GM12878 (cell line): Measurements from ENCODE around the gene ALG12. TPM values are rescaled to one million over a fixed set of nuclear protein-coding genes. Genes with fewer than 3 reads are reported as not detected.

Experiments
- BCL3 ChIP-seq: IDR thresholded peaks from 2 replicates; pipeline ENCODE4 v1.6.1; 2011; ENCODE audit warnings: borderline replicate concordance, low read depth, mild to moderate bottlenecking, moderate library complexity, low read length; ENCODE audit not compliant: insufficient read depth, poor library complexity, severe bottlenecking
- E2F8 ChIP-seq: fragments of 450-650 bp; IDR thresholded peaks from 2 replicates; pipeline ENCODE4 v1.6.1; 2018; ENCODE audit warnings: mild to moderate bottlenecking, low read depth, moderate library complexity; ENCODE audit not compliant: partially characterized antibody
- EGR1 ChIP-seq, 2 experiments: IDR thresholded peaks; 1 replicate in 1 of 2; 2 replicates in 1 of 2; pipeline ENCODE4 v1.6.1; 2011 to 2012; ENCODE audit warnings: low read depth in 2 of 2, low read length in 2 of 2, borderline replicate concordance in 1 of 2, mild to moderate bottlenecking in 1 of 2, moderate library complexity in 1 of 2
- FOXK2 ChIP-seq: fragments of 450-650 bp; IDR thresholded peaks from 2 replicates; pipeline ENCODE4 v1.6.1; 2017; ENCODE audit warnings: mild to moderate bottlenecking, moderate library complexity
- KAT2A ChIP-seq: conservative IDR thresholded peaks from 2 replicates; pipeline ENCODE4 v1.6.1; 2011; ENCODE audit warnings: low read depth, low read length; ENCODE audit not compliant: control insufficient read depth
- MXI1 ChIP-seq: fragments of 150-350 bp; IDR thresholded peaks from 2 replicates; pipeline ENCODE4 v1.6.1; 2011; ENCODE audit warnings: low read depth, mild to moderate bottlenecking, inconsistent platforms, low read length, improper control_type of control experiment
- NFIC ChIP-seq: IDR thresholded peaks from 2 replicates; pipeline ENCODE4 v1.6.1; 2012; ENCODE audit warnings: low read depth, mild to moderate bottlenecking, inconsistent platforms, low read length, moderate library complexity
- NFXL1 ChIP-seq: fragments of 450-650 bp; IDR thresholded peaks from 2 replicates; pipeline ENCODE4 v1.6.1; 2017; ENCODE audit warnings: antibody characterized with exemption, mild to moderate bottlenecking, borderline replicate concordance
- PKNOX1 ChIP-seq: fragments of 450-650 bp; IDR thresholded peaks from 2 replicates; pipeline ENCODE4 v1.6.1; 2016; ENCODE audit warnings: mild to moderate bottlenecking
- POLR2A ChIP-seq: IDR thresholded peaks from 2 replicates; pipeline ENCODE4 v1.6.1; 2011; ENCODE audit warnings: low read depth, mild to moderate bottlenecking, low read length
- POLR2AphosphoS2 ChIP-seq: IDR thresholded peaks from 2 replicates; pipeline ENCODE4 v1.6.1; 2011; ENCODE audit warnings: low read depth, mild to moderate bottlenecking, low read length, improper control_type of control experiment, moderate library complexity
- POLR2AphosphoS5 ChIP-seq: IDR thresholded peaks from 2 replicates; pipeline ENCODE4 v1.6.1; 2011; ENCODE audit warnings: mild to moderate bottlenecking, low read length, inconsistent platforms
- PRDM15 ChIP-seq: fragments of 450-650 bp; formaldehyde crosslinking; IDR thresholded peaks from 2 replicates; pipeline ENCODE4 v1.4.0; 2020; ENCODE audit warnings: mild to moderate bottlenecking, moderate library complexity
- RB1 ChIP-seq: fragments of 450-650 bp; formaldehyde crosslinking; IDR thresholded peaks from 2 replicates; pipeline ENCODE4 v1.6.1; 2017; ENCODE audit warnings: mild to moderate bottlenecking, borderline replicate concordance
- RFX5 ChIP-seq: IDR thresholded peaks from 2 replicates; pipeline ENCODE4 v1.6.1; 2011; ENCODE audit warnings: low read depth, low read length, improper control_type of control experiment
- SMAD1 ChIP-seq: fragments of 450-650 bp; IDR thresholded peaks from 2 replicates; pipeline ENCODE4 v1.6.1; 2018; ENCODE audit warnings: mild to moderate bottlenecking, low read depth; ENCODE audit not compliant: partially characterized antibody
- SMAD5 ChIP-seq: IDR thresholded peaks from 2 replicates; pipeline ENCODE4 v1.6.1; 2016; ENCODE audit warnings: antibody characterized with exemption, low read depth
- STAT3 ChIP-seq: IDR thresholded peaks from 2 replicates; pipeline ENCODE4 v1.6.1; 2011; ENCODE audit warnings: low read depth, low read length, improper control_type of control experiment
- TARDBP ChIP-seq: IDR thresholded peaks from 2 replicates; pipeline ENCODE4 v1.6.1; 2016; ENCODE audit warnings: borderline replicate concordance
- TCF3 ChIP-seq: IDR thresholded peaks from 2 replicates; pipeline ENCODE4 v1.6.1; 2012; ENCODE audit warnings: low read depth, mild to moderate bottlenecking, low read length, borderline replicate concordance; ENCODE audit not compliant: insufficient read depth
- YY1 ChIP-seq: IDR thresholded peaks from 2 replicates; pipeline ENCODE4 v1.6.1; 2011; ENCODE audit warnings: low read depth, mild to moderate bottlenecking, low read length
- polyA plus RNA-seq, 11 experiments: library from polyadenylated mRNA; depleted of rRNA in 4 of 11; unstranded in 6 of 11; stranded (reverse) in 5 of 11; fragments of >200 nt; fragmentation: Nextera tagmentation in 4 of 11; fragmentation: Illumina TruSeq in 1 of 11; extraction: Ambion mirVana in 4 of 11; extraction: Trizol in 1 of 11; gene quantifications; 1 replicate in 1 of 11; 2 replicates in 10 of 11; pipeline versions ENCODE4 v1.2.1 to v1.2.3, GENCODE V29; 2011 to 2016; ENCODE audit warnings: inconsistent platforms in 2 of 11, missing spikeins in 2 of 11, low read depth in 1 of 11
- total RNA-seq, 4 experiments: library from RNA; depleted of rRNA in 3 of 4; stranded (reverse); fragments of >200 nt in 3 of 4; fragmentation: Illumina TruSeq in 1 of 4; extraction: Trizol in 1 of 4; gene quantifications; 2 replicates each; pipeline versions ENCODE4 v1.2.1 to v1.2.3, GENCODE V29; 2013 to 2021

Gene ALG12
- total and polyA plus RNA-seq, 10 of the 15 experiments (the other 5 are each of a cell fraction or from before 2014, with no cell fraction given) = 0.22 to 23.4 (median 6.6) TPM

GRCh38 chr22:49960159-49961004, 42.1 kb upstream of the ALG12 start, which contains the start of gene PIM3 (continued):
- TF ChIP-seq PKNOX1 (no peak), EGR1 (IDR thresholded peaks at IDR 0.05; ENCODE audit: borderline replicate concordance in 1 of 2, low read depth in 2 of 2, low read length in 2 of 2) (peak; percentile 67 to 91), STAT3 (no peak), SMAD5 (0 out of 2 replicates have a peak, but pooled peaks have one; percentile 36), NFIC (no peak), NFXL1 (no peak), MXI1 (peak; percentile 97), RFX5 (peak; percentile 48; the same call in 1 of the 2 replicates), E2F8 (no peak), TCF3 (peak; percentile 87), SMAD1 (no peak), PRDM15 (CRISPR knock-in tag) (no peak), POLR2A (peak; percentile 82), POLR2AphosphoS2 (peak; percentile 76), POLR2AphosphoS5 (peak; percentile 88), RB1 (peak; percentile 93; the same call in 1 of the 2 replicates), KAT2A (no peak), BCL3 (no peak), YY1 (peak; percentile 85), FOXK2 (no peak), TARDBP (peak; percentile 34; the same call in 1 of the 2 replicates)
